GM12878 (cell line): ENCODE data around the gene CLPX. TPM values are rescaled to one million over a fixed set of nuclear protein-coding genes. Genes with fewer than 3 reads are reported as not detected.
A peak's percentile ranks its signal among the peaks of the same experiment; 100 is the strongest.
"Not testable (repeated sequence)": the region's sequence is repeated elsewhere in the genome, so short reads cannot be mapped to it uniquely, and the experiment has no call there.

Source experiments
- ATAC-seq: fragments of 200-7000 bp; cut with Tn5 transposase; 3 replicates; pipeline ENCODE4 v1.9.1; 2020; ENCODE audit warnings: mild to moderate bottlenecking, moderate library complexity
- BruUV-seq: library from RNA; stranded (reverse); fragments of 400-500 nt; replicated peaks from 2 replicates; lab custom pipeline; 2021; lab: Mats Ljungman, UMichigan
- CTCF ChIA-PET: fragments of 300-600 bp; sonication (Branson Sonifier 250); formaldehyde crosslinking; extraction: SDS; loops from one replicate; lab custom pipeline; 2021; ENCODE audit warnings: inconsistent platforms; lab: Yijun Ruan, JAX
- POLR2A ChIA-PET: fragments of 350-600 bp; formaldehyde crosslinking; extraction: SDS; loops from one replicate; lab custom pipeline; 2021; ENCODE audit warnings: inconsistent platforms; lab: Charles Lee
- RAD21 ChIA-PET: fragments of 300-600 bp; sonication (Branson Sonifier 250); formaldehyde crosslinking; loops from one replicate; lab custom pipeline; 2023; ENCODE audit warnings: antibody characterized with exemption; ENCODE audit not compliant: unreplicated experiment; lab: Charles Lee
- SMC1A ChIA-PET: fragments of 300-600 bp; sonication (Branson Sonifier 250); formaldehyde crosslinking; loops from one replicate; lab custom pipeline; 2023; ENCODE audit not compliant: unreplicated experiment, uncharacterized antibody; lab: Charles Lee
- DNase-seq: peaks from one replicate; pipeline ENCODE4 v3.0.0-alpha.2; 2011; ENCODE audit warnings: low read depth, low spot score
- FAIRE-seq: peaks from 3 replicates; lab custom pipeline; 2011; peaks lifted over from hg19 to GRCh38; lab: Jason Lieb, UNC
- H2AFZ ChIP-seq: 2 replicates; pipeline ENCODE4 v1.6.0; 2011; ENCODE audit warnings: low read depth, low read length, control low read depth; ENCODE audit not compliant: control insufficient read depth
- H3K27ac ChIP-seq: 2 replicates; pipeline ENCODE4 v1.5.1; 2011; ENCODE audit warnings: control low read depth; ENCODE audit not compliant: control insufficient read depth, insufficient read depth
- H3K27me3 ChIP-seq, 2 experiments: replicated peaks in 1 of 2; 2 replicates each; pipeline versions ENCODE4 v1.6.0 to v1.6.1; 2011; ENCODE audit warnings: low read length in 1 of 2; ENCODE audit not compliant: control insufficient read depth in 2 of 2, insufficient read depth in 2 of 2
- H3K36me3 ChIP-seq, 2 experiments: 2 replicates each; pipeline ENCODE4 v1.5.1; 2011; ENCODE audit warnings: low read length in 1 of 2; ENCODE audit not compliant: control insufficient read depth in 2 of 2, insufficient read depth in 2 of 2
- H3K4me1 ChIP-seq: 2 replicates; pipeline ENCODE4 v1.6.1; 2011; ENCODE audit warnings: mild to moderate bottlenecking, low read length, moderate library complexity, mixed read lengths; ENCODE audit not compliant: control insufficient read depth, insufficient read depth
- H3K4me2 ChIP-seq: 2 replicates; pipeline ENCODE4 v1.6.0; 2011; ENCODE audit warnings: control low read depth; ENCODE audit not compliant: control insufficient read depth, insufficient read depth
- H3K4me3 ChIP-seq: fragments of 200-600 bp; sonication (generic); 2 replicates; pipeline ENCODE4 v1.5.1; 2016
- H3K79me2 ChIP-seq: 2 replicates; pipeline ENCODE4 v1.6.0; 2011; ENCODE audit warnings: low read length; ENCODE audit not compliant: control insufficient read depth, insufficient read depth
- H3K9ac ChIP-seq: 2 replicates; pipeline ENCODE4 v1.8.0; 2011; ENCODE audit warnings: low read length, control low read depth, mixed read lengths; ENCODE audit not compliant: control insufficient read depth, insufficient read depth
- H3K9me3 ChIP-seq: replicated peaks from 3 replicates; pipeline ENCODE4 v1.5.1; 2011; ENCODE audit warnings: mild to moderate bottlenecking, low read length; ENCODE audit not compliant: control insufficient read depth, insufficient read depth
- H4K20me1 ChIP-seq: 2 replicates; pipeline ENCODE4 v1.6.0; 2011; ENCODE audit not compliant: control insufficient read depth, insufficient read depth
- CEBPB ChIP-seq, 2 experiments: fragments of 150-350 bp in 1 of 2; IDR thresholded peaks; 2 replicates each; pipeline ENCODE4 v1.6.1; 2012 to 2014; ENCODE audit warnings: low read depth in 2 of 2, low read length in 2 of 2, borderline replicate concordance in 1 of 2, inconsistent platforms in 1 of 2
- EGR1 ChIP-seq, 2 experiments: IDR thresholded peaks; 1 replicate in 1 of 2; 2 replicates in 1 of 2; pipeline ENCODE4 v1.6.1; 2011 to 2012; ENCODE audit warnings: low read depth in 2 of 2, low read length in 2 of 2, borderline replicate concordance in 1 of 2, mild to moderate bottlenecking in 1 of 2, moderate library complexity in 1 of 2
- HCFC1 ChIP-seq: fragments of 150-350 bp; IDR thresholded peaks from 2 replicates; pipeline ENCODE4 v1.6.1; 2014; ENCODE audit warnings: low read length
- JUNB ChIP-seq: IDR thresholded peaks from 2 replicates; pipeline ENCODE4 v1.6.1; 2016; ENCODE audit warnings: antibody characterized with exemption, mild to moderate bottlenecking
- KDM1A ChIP-seq: fragments of 200-600 bp; sonication (generic); IDR thresholded peaks from 2 replicates; pipeline ENCODE4 v1.6.1; 2016; ENCODE audit warnings: borderline replicate concordance
- MTA2 ChIP-seq: fragments of 450-650 bp; IDR thresholded peaks from 2 replicates; pipeline ENCODE4 v1.6.1; 2016; ENCODE audit warnings: low read depth, mild to moderate bottlenecking, moderate library complexity
- NFYB ChIP-seq: IDR thresholded peaks from 2 replicates; pipeline ENCODE4 v1.6.1; 2011; ENCODE audit warnings: low read depth, mild to moderate bottlenecking, low read length, improper control_type of control experiment, moderate library complexity; ENCODE audit not compliant: insufficient read depth
- NR2C1 ChIP-seq: fragments of 450-650 bp; IDR thresholded peaks from 2 replicates; pipeline ENCODE4 v1.6.1; 2017; ENCODE audit warnings: antibody characterized with exemption, mild to moderate bottlenecking, moderate library complexity
- NR2F1 ChIP-seq: fragments of 450-650 bp; conservative IDR thresholded peaks from 2 replicates; pipeline ENCODE4 v1.6.1; 2017; ENCODE audit warnings: mild to moderate bottlenecking
- RAD51 ChIP-seq: fragments of 450-650 bp; IDR thresholded peaks from 2 replicates; pipeline ENCODE4 v1.6.1; 2016; ENCODE audit warnings: moderate library complexity, mild to moderate bottlenecking, inconsistent platforms
- SIX5 ChIP-seq: IDR thresholded peaks from 2 replicates; pipeline ENCODE4 v1.6.1; 2011; ENCODE audit warnings: mild to moderate bottlenecking, low read depth, low read length, moderate library complexity; ENCODE audit not compliant: severe bottlenecking
- SMARCA5 ChIP-seq: fragments of 450-650 bp; IDR thresholded peaks from 2 replicates; pipeline ENCODE4 v1.6.1; 2017; ENCODE audit warnings: mild to moderate bottlenecking
- SRF ChIP-seq, 2 experiments: IDR thresholded peaks; 2 replicates each; pipeline ENCODE4 v1.6.1; 2011; ENCODE audit warnings: low read depth in 2 of 2, low read length in 2 of 2, mild to moderate bottlenecking in 1 of 2, moderate library complexity in 1 of 2
- TARDBP ChIP-seq: IDR thresholded peaks from 2 replicates; pipeline ENCODE4 v1.6.1; 2016; ENCODE audit warnings: borderline replicate concordance
- ZNF217 ChIP-seq: fragments of 450-650 bp; IDR thresholded peaks from 2 replicates; pipeline ENCODE4 v1.6.1; 2017; ENCODE audit warnings: antibody characterized with exemption, mild to moderate bottlenecking
- ZNF384 ChIP-seq: IDR thresholded peaks from 2 replicates; pipeline ENCODE4 v1.6.1; 2012; ENCODE audit warnings: low read depth, mild to moderate bottlenecking, low read length, improper control_type of control experiment, borderline replicate concordance
- WGBS: methylation state at CpG from one replicate; pipeline ENCODE4 v1.1.6; 2016; ENCODE audit warnings: low lambda C conversion rate; ENCODE audit not compliant: insufficient replicate concordance, insufficient coverage; ENCODE audit errors: missing lambda C conversion rate; 5-methylcytosine and 5-hydroxymethylcytosine counted together
- in situ Hi-C: fragments of 300-500 bp; cut with MboI; formaldehyde crosslinking; loops from 9 replicates; pipeline ENCODE4 v1.14.3; 2018; ENCODE audit warnings: mixed read lengths
- intact Hi-C: fragments of 100-400 bp; cut with micrococcal nuclease; formaldehyde crosslinking; loops from one replicate; pipeline ENCODE4 v1.14.2; 2022; ENCODE audit not compliant: unreplicated experiment
- polyA plus RNA-seq, 11 experiments: library from polyadenylated mRNA; depleted of rRNA in 4 of 11; unstranded in 6 of 11; stranded (reverse) in 5 of 11; fragments of >200 nt; fragmentation: Nextera tagmentation in 4 of 11; fragmentation: Illumina TruSeq in 1 of 11; extraction: Ambion mirVana in 4 of 11; extraction: Trizol in 1 of 11; gene quantifications; 1 replicate in 1 of 11; 2 replicates in 10 of 11; pipeline versions ENCODE4 v1.2.1 to v1.2.3, GENCODE V29; 2011 to 2016; ENCODE audit warnings: inconsistent platforms in 2 of 11, missing spikeins in 2 of 11, low read depth in 1 of 11
- total RNA-seq, 4 experiments: library from RNA; depleted of rRNA in 3 of 4; stranded (reverse); fragments of >200 nt in 3 of 4; fragmentation: Illumina TruSeq in 1 of 4; extraction: Trizol in 1 of 4; gene quantifications; 2 replicates each; pipeline versions ENCODE4 v1.2.1 to v1.2.3, GENCODE V29; 2013 to 2021
- TF ChIP-seq, protein P1 (sequence below): IDR thresholded peaks from 2 replicates; pipeline ENCODE4 v1.6.1; 2012; ENCODE audit warnings: low read depth, low read length, improper control_type of control experiment
- TF ChIP-seq, protein P2 (sequence below): fragments of 450-650 bp; IDR thresholded peaks from 2 replicates; pipeline ENCODE4 v1.6.1; 2017; ENCODE audit warnings: low read depth, mild to moderate bottlenecking, moderate library complexity
- TF ChIP-seq, protein P3 (sequence below): IDR thresholded peaks from 2 replicates; pipeline ENCODE4 v1.6.1; 2011; ENCODE audit warnings: low read depth, low read length, improper control_type of control experiment, borderline replicate concordance
- TF ChIP-seq, protein P4 (sequence below): IDR thresholded peaks from 2 replicates; pipeline ENCODE4 v1.6.1; 2012; ENCODE audit warnings: low read length, inconsistent platforms

The CLPX gene
- total and polyA plus RNA-seq, 10 of the 15 experiments (the other 5 are each of a cell fraction or from before 2014, with no cell fraction given): 10.1 to 57.4 (median 31.3) TPM

DNA sequence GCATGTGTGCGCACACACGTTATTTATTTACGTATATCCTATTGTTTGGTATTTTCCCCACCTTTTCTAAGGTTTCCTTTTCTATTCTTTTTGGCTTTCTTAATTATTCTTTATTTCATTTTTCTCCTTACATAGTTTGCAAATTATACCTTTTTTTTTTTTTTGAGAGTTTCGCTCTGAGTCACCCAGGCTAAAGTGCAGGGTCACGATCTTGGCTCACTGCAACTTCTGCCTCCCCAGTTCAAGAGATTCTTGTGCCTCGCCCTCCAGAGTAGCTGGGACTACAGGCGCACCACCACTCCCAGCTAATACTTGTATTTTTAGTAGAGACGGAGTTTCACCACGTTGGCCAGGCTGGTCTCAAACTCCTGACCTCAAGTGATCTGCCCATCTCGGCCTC is 46.2 kb upstream of the CLPX start:
- H3K9me3 ChIP-seq: no peaks in the 10 kb centered on the region
- POLR2A ChIA-PET: no interaction called here

DNA sequence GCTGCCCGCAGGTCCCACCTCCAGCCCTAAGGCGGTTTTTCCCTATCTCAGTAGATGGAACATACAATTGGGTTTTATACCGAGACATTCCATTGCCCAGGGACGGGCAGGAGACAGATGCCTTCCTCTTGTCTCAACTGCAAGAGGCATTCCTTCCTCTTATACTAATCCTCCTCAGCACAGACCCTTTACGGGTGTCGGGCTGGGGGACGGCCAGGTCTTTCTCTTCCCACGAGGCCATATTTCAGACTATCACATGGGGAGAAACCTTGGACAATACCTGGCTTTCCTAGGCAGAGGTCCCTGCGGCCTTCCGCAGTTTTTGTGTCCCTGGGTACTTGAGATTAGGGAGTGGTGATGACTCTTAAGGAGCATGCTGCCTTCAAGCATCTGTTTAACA is 41.8 kb upstream of the CLPX start:
- intact Hi-C loops, ATAC-seq, H3K4me2 ChIP-seq, H4K20me1 ChIP-seq, H3K9me3 ChIP-seq, H3K27me3 ChIP-seq, DNase-seq, H2AFZ ChIP-seq, BruUV-seq, POLR2A ChIA-PET, H3K79me2 ChIP-seq, in situ Hi-C loops, H3K27ac ChIP-seq, RAD21 ChIA-PET, CTCF ChIA-PET, H3K9ac ChIP-seq, H3K4me3 ChIP-seq, H3K4me1 ChIP-seq, FAIRE-seq, H3K36me3 ChIP-seq, SMC1A ChIA-PET: not testable (repeated sequence)
- WGBS: 69% methylated on average over 4 of the region's 10 CpGs

More for the DNA sequence above, 46.2 kb upstream of the CLPX start:
- in situ Hi-C loops: no loop called here
- Histone ChIP-seq H4K20me1 (no peaks in the 10 kb centered on the region), H3K36me3 (no peaks in the 10 kb centered on the region), H3K4me3 (no peak overlapping the region), H3K4me2 (no peak overlapping the region), H3K27ac (no peak overlapping the region), H2AFZ (no peak overlapping the region), H3K9ac (no peak overlapping the region), H3K27me3 (no peaks in the 10 kb centered on the region), H3K4me1 (no peaks in the 10 kb centered on the region), H3K79me2 (no peaks in the 10 kb centered on the region)
- CTCF ChIA-PET: interaction anchor here (1.1 kb wide), 1 partner anchor 18 kb away, joined by 3 read pairs; no protein-coding TSS in a partner anchor
- SMC1A ChIA-PET: no interaction called here
- WGBS: 74% methylated on average over 10 of the region's 10 CpGs
- no peak for ATAC-seq
- FAIRE-seq: no peak
- no peak for TF ChIP-seq SMARCA5
- TF ChIP-seq NFYB: no peak
- TF ChIP-seq, protein P1, sequence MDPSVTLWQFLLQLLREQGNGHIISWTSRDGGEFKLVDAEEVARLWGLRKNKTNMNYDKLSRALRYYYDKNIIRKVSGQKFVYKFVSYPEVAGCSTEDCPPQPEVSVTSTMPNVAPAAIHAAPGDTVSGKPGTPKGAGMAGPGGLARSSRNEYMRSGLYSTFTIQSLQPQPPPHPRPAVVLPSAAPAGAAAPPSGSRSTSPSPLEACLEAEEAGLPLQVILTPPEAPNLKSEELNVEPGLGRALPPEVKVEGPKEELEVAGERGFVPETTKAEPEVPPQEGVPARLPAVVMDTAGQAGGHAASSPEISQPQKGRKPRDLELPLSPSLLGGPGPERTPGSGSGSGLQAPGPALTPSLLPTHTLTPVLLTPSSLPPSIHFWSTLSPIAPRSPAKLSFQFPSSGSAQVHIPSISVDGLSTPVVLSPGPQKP: no peak
- no peak for TF ChIP-seq KDM1A
- no peak for TF ChIP-seq SIX5
- TF ChIP-seq SRF (IDR thresholded peaks at IDR 0.05; ENCODE audit: low read depth in 2 of 2, low read length in 2 of 2): no peak
- no peak for TF ChIP-seq TARDBP
- TF ChIP-seq, protein P2, sequence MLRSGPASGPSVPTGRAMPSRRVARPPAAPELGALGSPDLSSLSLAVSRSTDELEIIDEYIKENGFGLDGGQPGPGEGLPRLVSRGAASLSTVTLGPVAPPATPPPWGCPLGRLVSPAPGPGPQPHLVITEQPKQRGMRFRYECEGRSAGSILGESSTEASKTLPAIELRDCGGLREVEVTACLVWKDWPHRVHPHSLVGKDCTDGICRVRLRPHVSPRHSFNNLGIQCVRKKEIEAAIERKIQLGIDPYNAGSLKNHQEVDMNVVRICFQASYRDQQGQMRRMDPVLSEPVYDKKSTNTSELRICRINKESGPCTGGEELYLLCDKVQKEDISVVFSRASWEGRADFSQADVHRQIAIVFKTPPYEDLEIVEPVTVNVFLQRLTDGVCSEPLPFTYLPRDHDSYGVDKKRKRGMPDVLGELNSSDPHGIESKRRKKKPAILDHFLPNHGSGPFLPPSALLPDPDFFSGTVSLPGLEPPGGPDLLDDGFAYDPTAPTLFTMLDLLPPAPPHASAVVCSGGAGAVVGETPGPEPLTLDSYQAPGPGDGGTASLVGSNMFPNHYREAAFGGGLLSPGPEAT: no peak
- TF ChIP-seq MTA2: peak; percentile 36; the same call in 1 of the 2 replicates
- TF ChIP-seq HCFC1: no peak
- TF ChIP-seq EGR1 (IDR thresholded peaks at IDR 0.05; ENCODE audit: borderline replicate concordance in 1 of 2, low read depth in 2 of 2, low read length in 2 of 2): no peak
- TF ChIP-seq JUNB: peak; percentile 41; the same call in 1 of the 2 replicates
- TF ChIP-seq NR2F1: peak; percentile 57
- TF ChIP-seq, protein P3, sequence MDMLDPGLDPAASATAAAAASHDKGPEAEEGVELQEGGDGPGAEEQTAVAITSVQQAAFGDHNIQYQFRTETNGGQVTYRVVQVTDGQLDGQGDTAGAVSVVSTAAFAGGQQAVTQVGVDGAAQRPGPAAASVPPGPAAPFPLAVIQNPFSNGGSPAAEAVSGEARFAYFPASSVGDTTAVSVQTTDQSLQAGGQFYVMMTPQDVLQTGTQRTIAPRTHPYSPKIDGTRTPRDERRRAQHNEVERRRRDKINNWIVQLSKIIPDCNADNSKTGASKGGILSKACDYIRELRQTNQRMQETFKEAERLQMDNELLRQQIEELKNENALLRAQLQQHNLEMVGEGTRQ: no peak
- TF ChIP-seq NR2C1: no peak
- TF ChIP-seq RAD51: no peak
- no peak for TF ChIP-seq CEBPB (IDR thresholded peaks at IDR 0.05; ENCODE audit: borderline replicate concordance in 1 of 2, low read depth in 2 of 2, low read length in 2 of 2)
- TF ChIP-seq, protein P4, sequence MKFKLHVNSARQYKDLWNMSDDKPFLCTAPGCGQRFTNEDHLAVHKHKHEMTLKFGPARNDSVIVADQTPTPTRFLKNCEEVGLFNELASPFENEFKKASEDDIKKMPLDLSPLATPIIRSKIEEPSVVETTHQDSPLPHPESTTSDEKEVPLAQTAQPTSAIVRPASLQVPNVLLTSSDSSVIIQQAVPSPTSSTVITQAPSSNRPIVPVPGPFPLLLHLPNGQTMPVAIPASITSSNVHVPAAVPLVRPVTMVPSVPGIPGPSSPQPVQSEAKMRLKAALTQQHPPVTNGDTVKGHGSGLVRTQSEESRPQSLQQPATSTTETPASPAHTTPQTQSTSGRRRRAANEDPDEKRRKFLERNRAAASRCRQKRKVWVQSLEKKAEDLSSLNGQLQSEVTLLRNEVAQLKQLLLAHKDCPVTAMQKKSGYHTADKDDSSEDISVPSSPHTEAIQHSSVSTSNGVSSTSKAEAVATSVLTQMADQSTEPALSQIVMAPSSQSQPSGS: no peak
- peak; percentile 54 for TF ChIP-seq ZNF384
- no peak for TF ChIP-seq ZNF217
- BruUV-seq: no TSS peak
- DNase-seq: no peak
- RAD21 ChIA-PET: no interaction called here
- intact Hi-C loops: no loop called here
